AG10803 (cell line): ENCODE results near the gene NTNG2.

ENCODE experiments used
- DNase-seq: peaks from one replicate; pipeline ENCODE4 v3.0.0; 2010; ENCODE audit warnings: low read depth
- H3K4me3 ChIP-seq: 2 replicates; pipeline ENCODE4 v1.5.1; 2011; ENCODE audit warnings: mild to moderate bottlenecking, low read length, control low read depth
- TF ChIP-seq, protein P1 (sequence below): conservative IDR thresholded peaks from 2 replicates; pipeline ENCODE4 v1.5.1; 2011; ENCODE audit warnings: mild to moderate bottlenecking, low read length, control low read depth, inconsistent platforms

NTNG2 gene

GRCh38 chr9:132172185-132172584, 10.3 kb downstream of the NTNG2 start:
- DNase-seq = no peak
- TF ChIP-seq, protein P1, sequence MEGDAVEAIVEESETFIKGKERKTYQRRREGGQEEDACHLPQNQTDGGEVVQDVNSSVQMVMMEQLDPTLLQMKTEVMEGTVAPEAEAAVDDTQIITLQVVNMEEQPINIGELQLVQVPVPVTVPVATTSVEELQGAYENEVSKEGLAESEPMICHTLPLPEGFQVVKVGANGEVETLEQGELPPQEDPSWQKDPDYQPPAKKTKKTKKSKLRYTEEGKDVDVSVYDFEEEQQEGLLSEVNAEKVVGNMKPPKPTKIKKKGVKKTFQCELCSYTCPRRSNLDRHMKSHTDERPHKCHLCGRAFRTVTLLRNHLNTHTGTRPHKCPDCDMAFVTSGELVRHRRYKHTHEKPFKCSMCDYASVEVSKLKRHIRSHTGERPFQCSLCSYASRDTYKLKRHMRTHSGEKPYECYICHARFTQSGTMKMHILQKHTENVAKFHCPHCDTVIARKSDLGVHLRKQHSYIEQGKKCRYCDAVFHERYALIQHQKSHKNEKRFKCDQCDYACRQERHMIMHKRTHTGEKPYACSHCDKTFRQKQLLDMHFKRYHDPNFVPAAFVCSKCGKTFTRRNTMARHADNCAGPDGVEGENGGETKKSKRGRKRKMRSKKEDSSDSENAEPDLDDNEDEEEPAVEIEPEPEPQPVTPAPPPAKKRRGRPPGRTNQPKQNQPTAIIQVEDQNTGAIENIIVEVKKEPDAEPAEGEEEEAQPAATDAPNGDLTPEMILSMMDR = no peak
- H3K4me3 ChIP-seq = no peak overlapping the region

DNA sequence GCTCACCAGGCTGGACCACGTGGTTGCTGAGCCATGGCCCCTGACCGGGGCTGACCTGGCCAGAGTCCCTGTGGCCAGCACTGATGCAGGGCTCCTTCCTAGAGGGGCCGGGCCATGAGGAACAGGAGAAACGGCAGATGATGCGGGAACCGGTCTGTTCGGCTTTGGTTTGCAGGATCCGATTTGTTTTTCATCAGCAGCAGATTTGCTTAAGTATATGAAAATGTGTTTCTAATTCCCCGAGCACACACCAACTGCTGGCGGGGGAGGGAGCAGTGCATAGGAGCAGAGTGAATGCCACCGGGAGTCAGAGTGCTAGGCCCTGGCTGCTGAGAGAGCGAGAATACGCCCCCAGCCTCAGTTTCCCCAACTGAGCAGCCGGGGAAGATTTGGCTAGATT, 13.6 kb downstream of the NTNG2 start:
- TF ChIP-seq, protein P1 = no peak
- H3K4me3 ChIP-seq = no peak overlapping the region
- DNase-seq = peak; percentile 22

- TF ChIP-seq, protein P1 = no peak
- no peak for DNase-seq
- H3K4me3 ChIP-seq = no peak overlapping the region
These were observed 14.5 kb downstream of the NTNG2 start for GRCh38 chr9:132176338-132176737.

DNA sequence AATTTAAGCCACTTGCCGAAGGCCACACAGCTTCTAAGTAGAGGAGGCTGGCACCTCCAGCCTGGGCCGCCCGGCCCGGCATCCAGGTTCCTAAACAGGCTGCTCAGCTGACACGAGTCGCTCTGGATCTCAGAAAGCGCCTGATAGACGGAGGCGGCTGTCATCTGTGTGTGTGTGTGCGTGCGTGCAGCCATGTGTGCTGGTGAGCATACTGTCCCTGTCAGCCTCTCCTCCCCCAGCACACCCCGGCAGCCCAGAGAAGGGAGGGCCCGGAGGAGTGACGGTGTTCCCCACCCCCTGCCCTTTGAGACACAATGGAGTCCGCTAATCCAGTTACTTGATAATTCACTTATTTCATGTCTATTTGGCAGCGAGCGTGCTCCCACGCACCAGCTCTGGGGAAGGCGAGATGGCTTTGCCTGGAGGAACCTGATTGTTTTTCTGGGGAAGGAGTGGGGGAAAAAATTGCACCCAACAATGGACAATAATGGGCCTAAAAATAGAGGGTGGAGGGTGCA, 20.0 kb downstream of the NTNG2 start:
- DNase-seq = peak; percentile 17
- TF ChIP-seq, protein P1 = no peak
- H3K4me3 ChIP-seq = no peak overlapping the region

- DNase-seq = no peak
- TF ChIP-seq, protein P1 = no peak
- no peak overlapping the region for H3K4me3 ChIP-seq
These were observed 20.6 kb downstream of the NTNG2 start for GRCh38 chr9:132182314-132183091.

- no peak overlapping the region for H3K4me3 ChIP-seq
- no peak for DNase-seq
- TF ChIP-seq, protein P1 = no peak
These were observed 21.3 kb downstream of the NTNG2 start for GRCh38 chr9:132183134-132183533.

DNA sequence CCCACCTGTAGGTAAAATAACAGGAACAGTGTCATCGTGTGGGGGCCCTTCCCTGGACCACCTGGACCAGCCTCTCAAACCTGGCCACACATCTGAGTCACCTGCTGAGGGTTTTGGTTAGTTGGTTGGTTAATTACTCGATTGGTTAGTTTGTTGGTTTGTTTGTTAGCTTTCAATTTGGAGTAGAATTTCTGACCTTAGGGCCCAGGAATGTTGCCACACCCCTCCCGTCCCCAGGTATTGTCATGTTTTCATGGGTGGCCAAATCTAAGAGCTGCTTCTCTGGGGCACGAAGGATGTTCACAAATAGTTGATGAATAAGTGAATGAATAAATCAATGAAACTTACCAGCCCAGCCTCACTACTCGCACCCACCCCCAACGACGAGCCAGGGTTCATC, 21.9 kb downstream of the NTNG2 start:
- TF ChIP-seq, protein P1 = no peak
- DNase-seq = no peak
- H3K4me3 ChIP-seq = no peak overlapping the region
